ENCODE results near the gene SPCS1.

DNA sequence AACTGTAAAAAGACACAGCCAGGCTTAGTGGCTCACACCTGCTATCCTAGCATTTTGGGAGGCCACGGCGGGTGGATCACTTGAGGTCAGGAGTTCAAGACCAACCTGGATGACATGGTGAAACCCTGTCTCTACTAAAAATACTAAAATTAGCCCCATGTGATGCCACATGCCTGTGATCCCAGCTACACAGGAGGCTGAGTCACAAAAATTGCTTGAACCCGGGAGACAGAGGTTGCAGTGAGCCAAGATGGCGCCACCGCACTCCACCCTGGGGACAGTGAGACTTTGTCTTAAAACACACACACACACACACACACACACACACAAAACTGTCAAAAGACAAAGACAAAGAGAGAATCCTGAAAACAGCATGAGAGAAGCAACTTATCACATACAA lies 18.0 kb downstream of the SPCS1 start:
- TF ChIP-seq, protein P1, sequence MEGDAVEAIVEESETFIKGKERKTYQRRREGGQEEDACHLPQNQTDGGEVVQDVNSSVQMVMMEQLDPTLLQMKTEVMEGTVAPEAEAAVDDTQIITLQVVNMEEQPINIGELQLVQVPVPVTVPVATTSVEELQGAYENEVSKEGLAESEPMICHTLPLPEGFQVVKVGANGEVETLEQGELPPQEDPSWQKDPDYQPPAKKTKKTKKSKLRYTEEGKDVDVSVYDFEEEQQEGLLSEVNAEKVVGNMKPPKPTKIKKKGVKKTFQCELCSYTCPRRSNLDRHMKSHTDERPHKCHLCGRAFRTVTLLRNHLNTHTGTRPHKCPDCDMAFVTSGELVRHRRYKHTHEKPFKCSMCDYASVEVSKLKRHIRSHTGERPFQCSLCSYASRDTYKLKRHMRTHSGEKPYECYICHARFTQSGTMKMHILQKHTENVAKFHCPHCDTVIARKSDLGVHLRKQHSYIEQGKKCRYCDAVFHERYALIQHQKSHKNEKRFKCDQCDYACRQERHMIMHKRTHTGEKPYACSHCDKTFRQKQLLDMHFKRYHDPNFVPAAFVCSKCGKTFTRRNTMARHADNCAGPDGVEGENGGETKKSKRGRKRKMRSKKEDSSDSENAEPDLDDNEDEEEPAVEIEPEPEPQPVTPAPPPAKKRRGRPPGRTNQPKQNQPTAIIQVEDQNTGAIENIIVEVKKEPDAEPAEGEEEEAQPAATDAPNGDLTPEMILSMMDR (conservative IDR thresholded peaks at IDR 0.05): no peak
- no peak for TF ChIP-seq EZH2 (IDR thresholded peaks at IDR 0.05; ENCODE audit: low read depth)
